HG02938 (cell line): ENCODE measurements around the gene RPL7A.
"Not testable (repeated sequence)": the region's sequence is repeated elsewhere in the genome, so short reads cannot be mapped to it uniquely, and the experiment has no call there.

Source experiments
- ATAC-seq: cut with Tn5 transposase; IDR thresholded peaks from one replicate; pipeline ENCODE4 v1.9.1; 2021; ENCODE audit warnings: mild to moderate bottlenecking, moderate library complexity; ENCODE audit not compliant: unreplicated experiment

The RPL7A gene

DNA sequence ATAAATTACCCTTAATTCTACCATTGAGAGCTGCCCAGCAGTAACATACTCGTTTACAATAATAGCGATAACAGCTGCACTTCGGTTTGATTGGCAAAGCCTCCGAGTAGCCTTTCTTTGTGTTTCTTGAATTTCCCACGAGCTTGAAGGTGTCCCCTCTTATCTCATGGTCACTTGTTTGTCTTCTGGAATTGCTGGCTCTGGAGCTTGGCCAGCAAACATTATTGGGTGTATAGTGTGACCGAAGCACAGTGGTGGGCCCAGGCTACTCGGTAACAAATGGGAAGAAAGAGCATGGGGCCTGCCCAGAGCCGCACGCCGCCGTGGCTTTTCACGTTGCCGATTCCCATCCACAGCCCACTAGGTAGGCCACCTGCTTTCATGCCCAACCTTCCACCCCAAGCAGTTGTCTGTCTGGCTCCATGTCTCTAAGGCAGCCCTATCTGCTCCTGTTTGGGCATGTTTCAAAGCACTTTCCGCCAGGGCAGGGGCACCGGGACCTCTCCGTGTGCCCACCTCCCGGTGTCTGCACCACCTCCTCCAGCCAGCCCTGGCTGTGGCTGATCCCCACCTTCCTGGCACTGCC is 36.8 kb downstream of the RPL7A start:
- no peak for ATAC-seq

DNA sequence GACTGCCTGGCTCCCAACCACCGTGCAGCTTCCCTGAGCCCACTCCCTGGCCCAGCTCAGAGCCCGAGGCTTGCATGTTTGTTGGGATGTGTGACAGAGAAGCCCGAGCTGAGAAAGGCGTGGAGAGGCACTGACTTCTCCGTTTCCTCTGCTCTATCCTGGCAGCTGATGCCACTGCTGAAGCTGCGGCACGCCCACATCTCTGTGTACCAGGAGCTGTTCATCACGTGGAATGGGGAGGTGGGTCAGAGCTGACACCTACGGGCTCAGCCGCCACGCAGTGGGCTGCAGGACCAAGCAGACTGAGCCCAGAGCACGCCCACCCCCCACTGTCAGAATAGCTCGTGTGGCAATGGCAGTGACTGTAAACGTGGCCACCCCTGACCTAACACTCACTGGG is 37.4 kb downstream of the RPL7A start:
- ATAC-seq = no peak

DNA sequence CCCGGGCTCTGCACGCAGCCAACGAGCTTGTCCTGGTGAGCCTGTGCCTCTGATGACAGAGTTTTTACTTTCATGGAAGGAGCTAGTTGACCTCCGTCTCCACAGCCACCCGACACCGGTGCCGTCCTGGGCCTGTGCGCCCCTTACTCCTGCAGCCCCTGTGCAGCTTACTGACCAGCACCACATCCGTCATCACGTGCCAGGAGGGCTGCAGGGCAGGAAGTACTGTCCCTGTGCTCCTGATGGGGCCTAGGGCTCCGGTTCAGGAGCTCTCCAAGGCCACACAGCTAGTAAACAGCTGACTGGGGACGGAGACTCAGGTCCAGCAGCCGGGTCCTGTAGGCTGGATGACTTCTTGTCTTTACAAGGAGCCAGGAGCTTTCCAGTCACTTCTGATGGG is 38.3 kb downstream of the RPL7A start:
- ATAC-seq = no peak

DNA sequence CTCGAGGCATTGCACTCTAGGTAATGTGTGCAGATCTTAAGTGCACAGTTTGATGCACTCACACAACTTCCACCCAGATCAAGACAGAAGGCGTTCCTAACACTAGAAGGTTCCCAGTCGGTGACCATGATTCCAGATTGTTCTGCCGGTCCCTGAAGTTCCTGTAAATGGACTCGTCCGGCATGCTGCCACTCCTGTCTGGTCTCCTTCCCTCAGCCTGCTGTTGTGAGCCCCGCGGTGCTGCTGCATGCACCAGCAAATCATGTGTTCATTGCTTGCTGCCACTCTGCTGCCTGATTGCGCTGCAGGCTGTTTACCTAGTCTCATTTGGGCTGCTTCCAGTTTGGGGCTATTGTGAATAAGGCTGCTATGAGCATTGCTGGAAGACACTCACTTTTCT is 39.7 kb downstream of the RPL7A start:
- ATAC-seq = no peak

DNA sequence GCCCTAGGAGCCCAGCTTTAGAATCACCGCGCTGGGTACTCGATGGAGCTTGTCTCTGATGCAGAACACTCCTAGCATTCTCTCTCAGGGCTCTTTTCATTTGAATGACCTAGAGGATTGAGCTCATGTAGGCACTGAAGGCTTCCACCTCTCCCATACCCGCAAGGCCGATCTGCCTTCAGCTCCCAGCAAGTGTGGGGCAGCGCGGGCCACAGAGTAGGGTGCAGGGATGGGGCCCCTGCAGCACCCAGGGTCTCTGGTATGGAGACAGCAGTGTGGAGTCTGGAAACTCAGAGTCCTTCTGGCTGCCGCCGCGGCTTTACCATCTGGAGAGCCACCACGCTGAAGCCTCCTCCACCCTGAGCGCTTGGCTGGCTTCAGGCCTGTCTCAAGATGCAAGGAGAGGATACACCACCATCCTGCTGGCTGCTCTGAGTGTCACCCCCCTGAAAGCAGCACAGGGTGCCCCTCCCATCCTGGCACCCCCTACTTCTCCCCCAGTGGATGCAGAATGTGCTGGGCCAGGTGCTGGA is 41.1 kb downstream of the RPL7A start:
- no peak for ATAC-seq

DNA sequence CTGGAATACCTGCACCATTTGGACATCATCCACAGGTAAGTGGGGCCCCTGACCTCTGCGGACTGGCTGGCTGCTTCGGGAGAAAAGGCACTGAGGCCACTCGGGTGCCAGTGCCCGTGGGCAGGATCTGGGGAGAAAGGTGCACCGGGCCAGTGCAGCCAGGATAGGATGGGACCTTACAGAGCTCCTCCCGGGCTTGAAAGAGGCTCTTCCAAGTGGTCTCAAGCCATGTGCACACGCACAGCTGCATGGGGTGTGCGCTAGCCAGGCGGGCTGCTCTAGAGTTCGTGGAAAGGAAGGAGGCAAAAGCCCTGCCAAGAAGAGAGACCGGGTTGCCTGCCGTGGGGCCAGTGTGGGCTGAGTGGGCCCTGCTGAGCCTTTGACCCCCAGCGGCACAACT is 41.5 kb downstream of the RPL7A start:
- ATAC-seq = no peak

DNA sequence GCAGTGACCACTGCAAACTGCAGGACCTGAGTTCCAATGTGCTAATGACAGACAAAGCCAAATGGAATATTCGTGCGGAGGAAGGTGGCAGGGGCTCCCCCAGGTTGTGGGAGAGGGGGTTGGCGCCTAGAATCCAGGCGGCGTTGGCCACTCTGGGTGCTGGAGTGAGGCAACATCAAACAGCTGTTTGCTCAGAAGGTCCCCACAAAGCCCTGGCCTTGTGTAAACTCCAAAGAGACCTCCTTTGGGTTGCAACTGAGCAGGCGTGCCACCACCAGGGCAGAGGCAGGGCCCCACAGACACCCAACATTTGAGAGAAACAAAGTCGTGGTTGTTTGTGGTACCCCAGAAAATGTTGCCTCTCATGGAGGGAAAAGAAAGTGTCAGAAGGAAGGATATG is 42.7 kb downstream of the RPL7A start:
- no peak for ATAC-seq

DNA sequence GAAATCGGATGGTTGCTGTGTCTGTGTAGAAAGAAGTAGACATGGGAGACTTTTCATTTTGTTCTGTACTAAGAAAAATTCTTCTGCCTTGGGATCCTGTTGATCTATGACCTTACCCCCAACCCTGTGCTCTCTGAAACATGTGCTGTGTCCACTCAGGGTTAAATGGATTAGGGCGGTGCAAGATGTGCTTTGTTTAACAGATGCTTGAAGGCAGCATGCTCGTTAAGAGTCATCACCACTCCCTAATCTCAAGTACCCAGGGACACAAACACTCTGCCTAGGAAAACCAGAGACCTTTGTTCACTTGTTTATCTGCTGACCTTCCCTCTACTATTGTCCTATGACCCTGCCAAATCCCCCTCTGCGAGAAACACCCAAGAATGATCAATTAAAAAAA is 43.4 kb downstream of the RPL7A start:
- ATAC-seq = not testable (repeated sequence)

DNA sequence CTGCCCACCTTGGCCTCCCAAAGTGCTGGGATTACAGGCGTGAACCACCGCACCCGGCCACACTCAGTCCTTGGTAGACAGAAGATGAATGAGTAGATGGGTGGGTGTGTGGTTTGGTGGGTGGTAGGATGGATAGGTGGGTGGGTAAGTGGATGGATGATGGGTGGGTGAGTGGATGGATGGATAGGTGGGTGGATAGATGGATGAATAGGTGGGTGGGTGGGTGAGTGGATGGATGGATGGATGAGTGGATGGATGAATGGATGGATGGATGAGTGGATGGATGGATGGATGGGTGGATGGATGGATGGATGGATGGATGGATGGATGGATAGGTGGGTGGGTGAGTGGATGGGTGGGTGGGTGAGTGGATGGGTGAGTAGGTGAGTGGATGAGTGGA is 44.3 kb downstream of the RPL7A start:
- not testable (repeated sequence) for ATAC-seq

DNA sequence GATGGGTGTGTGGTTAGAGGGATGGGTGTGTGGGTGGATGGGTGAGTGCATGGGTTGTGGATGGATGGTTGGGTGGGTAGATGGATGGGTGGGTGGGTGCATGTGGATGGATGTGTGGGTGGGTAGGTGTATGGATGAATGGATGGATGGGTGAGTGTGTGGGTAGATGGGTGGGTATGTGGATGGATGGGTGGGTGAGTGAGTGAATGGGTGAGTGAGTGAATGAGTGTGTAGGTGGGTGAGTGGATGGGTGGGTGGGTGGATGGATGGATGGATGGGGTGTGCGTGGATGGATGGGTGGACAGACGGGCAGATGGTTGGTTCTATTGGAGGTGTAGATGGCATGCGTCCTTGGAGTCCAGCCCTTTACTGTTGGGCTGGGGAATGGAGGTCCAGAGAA is 45.4 kb downstream of the RPL7A start:
- no peak for ATAC-seq

DNA sequence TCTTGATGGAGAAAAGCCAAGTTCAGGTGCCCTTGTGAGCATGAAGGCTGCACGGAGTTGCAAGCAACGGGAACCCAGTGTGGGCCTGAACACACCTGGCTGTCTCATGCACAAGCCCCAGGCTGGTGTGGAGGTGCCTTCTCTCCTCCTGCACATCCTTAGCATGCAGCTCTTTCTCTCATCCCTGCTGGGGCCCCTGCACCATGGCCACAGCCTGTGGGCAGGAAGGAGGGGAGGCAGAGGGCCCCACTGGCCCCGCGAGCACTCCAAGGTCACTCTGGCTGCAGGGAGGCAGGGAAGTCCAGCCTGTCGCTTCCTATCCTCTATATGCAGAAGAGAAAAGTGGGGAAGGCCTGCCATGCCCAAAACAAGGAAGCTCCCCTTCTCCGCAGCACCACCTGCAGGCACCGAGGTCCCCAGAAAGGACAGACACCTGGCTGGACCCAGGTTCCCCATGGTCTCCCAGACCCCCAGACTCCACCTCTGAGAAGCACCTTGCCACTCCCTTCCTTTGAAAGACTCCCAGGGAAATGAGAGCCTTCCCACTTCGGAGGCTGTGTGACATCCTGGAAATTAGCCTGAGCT is 46.8 kb downstream of the RPL7A start:
- ATAC-seq = no peak

DNA sequence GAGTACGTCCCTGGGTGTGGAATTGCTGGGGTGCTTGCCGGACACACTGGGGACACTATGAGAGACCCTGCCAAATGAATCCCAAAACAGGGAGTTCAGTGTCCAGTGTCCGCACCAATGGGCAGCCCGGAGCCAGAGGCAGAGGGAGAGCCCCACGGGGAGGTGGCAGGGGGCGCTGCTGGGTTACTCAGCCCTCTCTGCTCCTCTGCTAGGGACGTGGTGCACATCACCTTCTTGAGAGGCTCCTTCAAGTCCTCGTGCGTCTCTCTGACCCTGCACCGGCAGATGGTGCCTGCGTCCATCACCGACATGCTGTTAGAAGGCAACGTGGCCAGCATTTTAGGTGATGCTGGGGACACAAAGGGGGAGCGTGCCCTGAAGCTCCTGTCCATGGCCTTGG is 48.9 kb downstream of the RPL7A start:
- ATAC-seq = no peak

DNA sequence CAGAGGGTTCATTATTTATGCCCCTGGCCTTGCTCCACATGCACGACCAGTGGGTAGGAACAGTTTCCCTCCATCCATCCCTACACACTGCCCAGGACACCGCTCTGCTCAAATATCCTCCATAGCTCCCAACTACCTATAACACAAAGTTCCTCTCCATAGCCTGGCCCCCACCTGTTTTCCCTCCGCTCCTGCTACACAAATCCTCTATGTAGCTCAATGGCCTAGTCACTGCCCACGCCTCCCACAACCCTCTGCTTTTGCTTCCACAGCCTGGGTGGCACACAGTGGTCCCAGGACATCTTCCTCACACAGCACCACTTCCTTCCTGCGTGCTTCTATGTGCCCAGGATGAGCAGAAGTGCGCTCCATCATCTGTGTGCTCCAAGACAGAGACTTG is 49.4 kb downstream of the RPL7A start:
- ATAC-seq = no peak

DNA sequence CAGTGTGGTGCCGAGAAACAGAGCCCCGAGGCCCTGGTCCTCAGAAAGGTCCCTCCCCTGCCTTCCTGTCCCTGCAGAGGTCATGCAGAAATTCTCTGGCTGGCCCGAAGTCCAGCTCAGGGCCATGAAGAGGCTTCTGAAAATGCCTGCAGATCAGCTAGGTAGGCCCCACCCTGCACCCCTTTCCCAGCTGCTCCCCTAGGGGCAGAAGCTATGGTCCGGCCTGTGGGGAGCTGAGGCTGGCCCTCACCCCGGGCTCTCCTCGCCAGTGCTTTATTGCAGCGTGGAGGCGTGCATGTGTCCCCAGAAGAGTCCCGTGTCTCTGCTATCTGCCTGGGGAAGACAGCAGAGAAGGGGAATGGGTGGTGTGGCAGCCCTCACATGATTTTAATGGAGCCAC is 49.9 kb downstream of the RPL7A start:
- ATAC-seq = no peak

DNA sequence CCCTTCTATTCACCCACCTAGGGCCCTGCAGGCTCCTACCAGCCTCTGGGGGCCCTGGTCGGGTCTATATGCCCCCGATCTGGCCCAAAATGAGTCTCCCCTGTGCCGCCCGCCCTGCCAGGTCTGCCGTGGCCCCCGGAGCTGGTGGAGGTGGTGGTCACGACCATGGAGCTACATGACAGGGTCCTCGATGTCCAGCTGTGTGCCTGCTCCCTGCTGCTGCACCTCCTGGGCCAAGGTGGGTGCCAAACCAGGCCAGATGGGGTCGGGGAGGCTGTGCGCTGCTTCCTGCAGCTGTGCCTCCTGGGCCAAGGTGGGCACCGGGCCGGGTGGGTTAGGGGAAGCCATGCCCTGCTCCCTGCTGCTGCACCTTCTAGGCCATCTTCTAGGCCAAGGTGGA is 52.3 kb downstream of the RPL7A start:
- ATAC-seq = no peak
